SK-N-MC (cell line): ENCODE data around the gene PDZD4.

Experiments
- FOXP2 ChIP-seq: optimal IDR thresholded peaks from 2 replicates; pipeline ENCODE3; 2011; ENCODE audit warnings: mild to moderate bottlenecking, moderate library complexity; ENCODE audit not compliant: insufficient read depth; ENCODE audit errors: extremely low read length, control extremely low read depth
- POLR2AphosphoS5 ChIP-seq: IDR thresholded peaks from 2 replicates; pipeline ENCODE4 v1.6.1; 2012; ENCODE audit warnings: mild to moderate bottlenecking, low read depth, low read length, borderline replicate concordance

- no peak for TF ChIP-seq FOXP2
- no peak for TF ChIP-seq POLR2AphosphoS5
Measured at GRCh38 chrX:153873282-153874084, 43.1 kb upstream of the PDZD4 start.
